Stimulated activated CD8-positive, alpha-beta memory T cell treated with anti-CD3 and anti-CD28 coated beads, Interleukin-7, amount 100 ng/mL, for 24 hours (primary cell): ENCODE data around the gene CEBPG.

Experiments used
- DNase-seq: peaks from one replicate; pipeline ENCODE4 v3.0.0-alpha.2; 2020; ENCODE audit warnings: low read depth

Gene CEBPG

DNA sequence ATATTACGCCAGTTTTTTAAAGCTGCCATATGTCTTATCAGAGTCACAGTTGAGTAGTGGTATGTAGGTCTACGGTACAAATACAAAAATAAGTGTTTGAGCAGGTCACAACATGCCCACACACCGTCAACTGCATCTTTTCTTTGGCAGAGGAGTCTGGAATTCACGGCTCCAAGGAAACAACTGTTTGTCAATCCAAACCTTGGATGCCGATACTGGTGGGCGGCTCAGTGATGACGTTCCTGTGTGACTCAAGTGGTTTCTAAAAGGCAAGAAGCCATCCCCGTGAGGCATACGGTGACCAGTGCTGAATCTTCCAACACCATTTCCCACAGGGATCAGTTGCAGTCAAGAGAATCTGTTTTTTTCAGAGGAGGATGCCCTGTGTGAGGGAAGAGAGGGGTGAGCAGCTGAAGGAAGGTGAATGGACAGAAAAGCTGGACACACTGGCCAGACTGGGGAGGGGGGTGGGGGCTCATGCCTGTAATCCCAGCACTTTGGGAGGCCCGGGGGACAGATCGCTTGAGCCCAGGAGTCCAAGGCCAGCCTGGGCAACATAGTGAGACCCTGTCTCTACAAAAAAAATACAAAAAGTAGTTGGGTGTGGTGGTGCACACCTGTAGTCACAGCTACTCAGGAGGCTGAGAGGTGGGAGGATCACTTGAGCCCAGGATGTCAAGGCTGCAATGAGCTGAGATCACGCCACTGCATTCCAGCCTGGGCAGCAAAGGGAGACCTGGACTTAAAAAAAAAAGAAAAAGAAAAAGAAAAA lies 22.8 kb upstream of the CEBPG start:
- no peak for DNase-seq

GRCh38 chr19:33355535-33355934 lies 18.0 kb upstream of the CEBPG start:
- DNase-seq: no peak

- no peak for DNase-seq
Measured at GRCh38 chr19:33357556-33357955, 16.0 kb upstream of the CEBPG start.

DNA sequence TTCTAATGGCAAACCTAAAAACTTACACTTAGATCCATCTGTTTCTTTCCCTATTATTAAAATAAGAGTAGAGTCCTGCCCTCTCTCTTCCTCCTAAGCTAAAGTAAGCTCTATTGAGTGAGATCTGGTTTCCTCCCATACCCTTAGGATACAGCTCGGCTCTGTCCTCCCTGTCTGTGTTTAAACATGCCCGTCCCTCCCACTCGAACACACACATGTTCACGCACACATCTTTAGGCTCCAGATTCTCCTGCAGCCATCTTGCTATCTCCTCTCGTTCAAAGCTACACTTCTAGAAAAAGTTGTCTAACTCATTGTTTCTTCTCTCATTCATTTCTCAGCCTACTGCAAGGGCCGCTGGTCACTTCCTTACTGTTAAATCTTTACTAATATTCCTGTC lies 15.1 kb upstream of the CEBPG start:
- no peak for DNase-seq

DNA sequence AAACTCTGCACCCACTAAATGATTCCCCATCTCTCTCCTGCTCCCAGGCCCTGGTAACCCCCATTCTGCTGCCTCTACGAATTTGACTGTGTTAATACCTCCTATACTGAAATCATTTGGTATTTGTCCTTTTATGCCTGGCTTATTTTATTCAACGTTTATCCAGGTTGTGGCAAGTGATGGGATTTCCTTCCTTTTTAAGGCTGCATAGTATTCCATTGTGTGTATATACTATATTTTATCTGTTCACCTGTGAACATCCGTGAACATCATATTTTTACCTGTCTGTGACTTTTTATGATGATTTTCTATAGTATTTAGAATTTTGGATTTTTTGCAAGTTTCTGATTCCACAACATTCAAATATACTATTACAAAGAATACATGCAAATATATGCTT lies 13.9 kb upstream of the CEBPG start:
- DNase-seq: no peak

DNA sequence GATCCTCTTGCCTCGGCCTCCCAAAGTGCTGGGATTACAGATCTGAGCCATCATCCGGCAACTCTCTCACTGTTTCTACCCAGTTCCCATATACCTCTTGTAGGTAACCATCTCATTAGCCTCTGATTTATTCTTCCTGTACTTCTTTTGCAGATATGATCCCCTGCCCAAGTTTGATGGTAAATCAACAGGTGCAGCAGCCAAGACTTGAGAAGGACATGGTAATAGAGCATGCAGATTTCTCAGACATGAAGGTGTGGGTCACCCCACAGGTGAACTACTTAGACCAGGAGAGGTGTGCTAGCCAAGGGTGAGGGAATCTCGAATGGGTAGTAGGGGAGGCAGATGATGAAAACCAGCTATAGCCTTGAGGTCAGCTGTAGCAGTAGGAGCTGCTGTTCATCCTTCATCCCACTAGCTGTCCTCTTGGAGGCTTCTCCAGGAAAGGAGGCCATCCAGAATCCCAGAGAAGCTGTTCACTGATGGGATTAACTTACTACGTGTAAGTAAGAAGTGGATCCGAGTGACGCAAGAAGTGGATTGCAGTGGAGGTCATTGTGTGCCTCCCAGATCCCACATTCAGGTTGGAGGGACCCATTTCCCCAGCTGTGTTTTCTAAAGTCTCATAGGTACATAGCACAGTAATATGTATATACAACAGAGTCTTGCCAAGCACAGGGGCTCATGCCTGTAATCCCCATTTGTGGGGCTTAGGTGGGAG lies 10.8 kb upstream of the CEBPG start:
- DNase-seq: no peak

GRCh38 chr19:33363476-33363875 lies 10.0 kb upstream of the CEBPG start:
- no peak for DNase-seq

DNA sequence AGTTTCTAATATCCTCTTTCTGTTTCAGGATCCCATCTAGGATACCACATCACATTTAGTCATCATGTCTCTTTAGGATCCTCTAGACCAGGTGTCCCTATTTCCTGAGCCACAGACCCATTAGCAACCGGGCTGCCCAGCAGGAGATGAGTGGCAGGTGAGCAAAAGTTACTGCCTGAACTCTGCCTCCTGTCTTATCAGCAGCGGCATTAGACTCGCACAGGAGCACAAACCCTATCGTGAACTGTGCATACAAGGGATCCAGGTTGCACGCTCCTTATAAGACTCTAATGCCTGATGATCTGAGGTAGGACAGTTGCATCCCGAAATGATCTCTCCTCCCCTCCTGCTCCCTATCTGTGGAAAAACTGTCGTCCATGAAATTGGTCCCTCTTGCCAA lies 7.8 kb upstream of the CEBPG start:
- DNase-seq: no peak

- DNase-seq: no peak
Measured at GRCh38 chr19:33366127-33366526, 7.4 kb upstream of the CEBPG start.

DNA sequence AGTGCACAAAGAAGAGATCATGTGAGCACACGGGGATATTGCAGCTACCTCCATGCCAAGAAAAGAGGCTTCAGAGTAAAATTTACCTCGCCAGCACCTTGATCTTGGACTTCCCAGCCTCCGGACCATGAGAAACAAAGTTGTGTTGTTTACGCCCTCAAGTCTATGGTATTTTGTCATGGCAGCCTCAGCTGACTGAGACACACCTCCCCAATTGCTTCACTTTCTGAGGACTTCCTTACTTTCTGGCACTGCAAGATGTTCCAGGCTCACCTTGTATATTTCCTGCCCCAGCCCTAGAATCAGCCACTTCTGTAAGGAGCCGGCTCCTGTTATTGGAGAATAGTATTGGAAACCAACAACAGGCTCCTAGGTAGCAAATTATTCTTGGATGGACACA lies 6.6 kb upstream of the CEBPG start:
- DNase-seq: no peak

GRCh38 chr19:33368074-33368864 lies 5.2 kb upstream of the CEBPG start:
- no peak for DNase-seq

DNA sequence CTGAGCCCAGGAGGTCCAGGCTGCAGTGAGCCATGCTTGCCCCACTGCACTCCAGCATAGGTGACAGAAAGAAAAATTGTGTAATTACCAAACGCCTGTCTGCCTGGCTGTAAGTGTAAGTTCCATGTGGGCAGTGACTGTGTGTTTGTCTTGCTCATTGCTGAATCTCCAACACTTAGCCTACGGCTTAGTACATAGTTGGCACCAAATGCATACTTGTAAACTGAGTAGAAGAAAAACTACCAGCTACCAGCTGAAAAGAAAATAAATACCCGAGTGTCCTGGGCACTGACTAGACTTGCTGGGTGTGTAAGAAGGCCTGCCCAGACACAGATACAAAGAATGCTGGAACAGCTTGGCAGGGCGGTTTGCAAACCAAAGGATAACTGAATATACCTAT lies 2.7 kb upstream of the CEBPG start:
- DNase-seq: no peak

DNA sequence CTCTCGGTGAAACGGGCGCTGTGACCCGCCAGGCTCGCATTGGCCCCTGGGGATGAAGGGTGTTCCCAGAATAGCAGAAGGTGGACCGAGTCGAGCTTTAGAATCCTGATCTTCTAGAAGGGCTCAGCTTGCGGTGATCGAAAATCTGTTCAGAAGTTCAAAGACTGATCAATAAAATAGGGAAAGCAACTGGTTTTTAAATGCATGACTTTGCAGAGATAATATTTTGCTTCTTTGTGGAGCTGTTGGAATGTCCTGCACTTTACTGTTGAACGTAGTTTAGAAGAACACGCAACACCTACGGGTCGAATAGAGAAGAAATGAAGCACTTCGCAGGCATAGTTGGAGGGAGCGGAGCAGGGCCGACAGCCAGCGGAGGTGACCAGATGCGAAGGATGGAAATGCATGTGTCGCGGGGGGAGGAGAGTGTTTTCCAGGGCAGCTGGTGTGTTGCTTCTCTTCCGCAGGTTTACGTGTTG lies 766 bp downstream of the CEBPG start:
- DNase-seq: no peak

DNA sequence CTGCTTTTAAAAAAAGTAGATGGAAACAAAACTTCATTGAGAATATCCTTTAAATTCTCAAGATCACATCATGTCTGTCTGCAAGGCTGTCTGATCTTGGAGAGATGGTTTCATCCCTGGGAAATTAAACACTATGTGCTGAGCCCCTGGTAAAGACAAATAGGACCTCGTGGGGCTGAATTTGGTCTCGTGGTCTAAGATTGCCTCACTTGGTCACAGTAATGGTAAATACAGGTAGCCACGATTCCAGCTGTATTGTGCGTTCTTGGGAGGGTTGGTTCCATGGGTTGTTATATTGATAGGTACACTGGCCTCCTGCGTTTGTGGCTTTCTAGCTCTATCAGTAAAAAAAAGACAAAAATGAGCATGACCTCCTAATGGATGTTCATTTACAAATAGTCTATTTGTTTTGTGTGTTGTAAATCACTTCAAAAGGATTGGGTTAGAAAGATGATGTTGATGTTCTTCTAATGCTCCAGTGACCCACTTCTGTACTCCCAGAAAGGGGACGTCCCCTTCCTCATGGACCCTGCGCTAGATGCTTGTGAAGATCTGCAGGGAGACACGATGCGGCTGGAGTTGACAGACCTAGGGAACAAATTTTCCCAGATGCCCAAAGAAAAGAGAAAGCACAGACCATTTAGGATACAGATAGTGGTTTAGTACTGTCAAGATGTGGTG lies 1.8 kb downstream of the CEBPG start:
- DNase-seq: no peak

- DNase-seq: no peak
Measured at GRCh38 chr19:33375837-33376159, 2.3 kb downstream of the CEBPG start.

GRCh38 chr19:33376423-33376822 lies 2.9 kb downstream of the CEBPG start:
- DNase-seq: no peak

- no peak for DNase-seq
Measured at GRCh38 chr19:33376941-33377557, 3.5 kb downstream of the CEBPG start.

DNA sequence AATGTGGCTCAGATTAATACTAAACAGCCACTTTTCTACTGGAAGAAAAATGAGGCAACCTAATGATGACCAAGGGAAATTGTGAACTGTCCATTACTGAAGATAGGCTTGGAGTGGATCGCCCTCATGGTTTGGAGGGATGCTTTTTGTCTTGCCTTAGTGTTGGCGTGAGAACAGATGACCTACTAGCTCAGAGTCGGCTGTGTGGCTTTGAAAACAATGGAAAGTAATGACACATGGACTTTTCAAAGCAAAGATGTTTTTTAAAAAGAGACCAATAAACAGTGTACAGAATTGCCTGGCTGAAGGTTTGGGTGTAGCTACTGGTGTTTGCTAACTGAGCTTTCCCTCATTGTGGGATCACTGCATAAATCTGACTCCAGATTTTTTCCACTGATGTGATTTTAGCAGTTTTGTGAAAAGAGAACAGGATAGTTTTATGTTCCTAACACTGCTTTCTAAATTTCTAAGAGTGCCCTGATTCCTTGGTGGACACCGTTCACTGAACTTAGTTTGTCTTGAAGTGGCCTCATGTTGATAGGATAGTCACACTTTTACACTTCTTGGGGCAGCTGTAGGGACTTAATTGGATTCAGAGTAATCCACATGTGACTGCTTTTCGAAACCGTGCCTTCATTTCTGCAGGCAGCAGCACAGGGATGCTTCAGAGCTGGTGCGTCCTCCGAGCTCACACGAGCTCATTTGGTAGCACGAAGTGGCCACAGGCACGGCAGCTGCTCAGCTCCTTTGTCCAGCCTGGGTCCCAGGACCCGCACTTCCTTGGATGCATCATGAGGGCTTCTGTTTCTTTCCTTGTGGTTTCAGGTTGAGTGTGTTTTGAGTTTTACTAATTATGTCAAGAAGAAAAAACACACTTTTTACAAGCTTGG lies 4.3 kb downstream of the CEBPG start:
- no peak for DNase-seq

GRCh38 chr19:33379151-33379829 lies 5.8 kb downstream of the CEBPG start:
- DNase-seq: no peak

GRCh38 chr19:33381101-33381500 lies 7.6 kb downstream of the CEBPG start:
- DNase-seq: no peak
